ENCODE results near the gene MGAT1.

- TF ChIP-seq CTCF (IDR thresholded peaks at IDR 0.05; ENCODE audit: low read depth, low read length) (no peak), EZH2phosphoT487 (IDR thresholded peaks at IDR 0.05; ENCODE audit: low read depth) (no peak)
Measured at GRCh38 chr5:180839935-180840334, 37.3 kb upstream of the MGAT1 start.

All from OCI-LY3 (cell line).